HG03159 (cell line): ENCODE data around the gene FATE1.
"Not testable (repeated sequence)": the region's sequence is repeated elsewhere in the genome, so short reads cannot be mapped to it uniquely, and the experiment has no call there.

Experiments
- ATAC-seq: cut with Tn5 transposase; IDR thresholded peaks from one replicate; pipeline ENCODE4 v1.9.1; 2021; ENCODE audit warnings: mild to moderate bottlenecking, moderate library complexity; ENCODE audit not compliant: unreplicated experiment

The FATE1 gene

DNA sequence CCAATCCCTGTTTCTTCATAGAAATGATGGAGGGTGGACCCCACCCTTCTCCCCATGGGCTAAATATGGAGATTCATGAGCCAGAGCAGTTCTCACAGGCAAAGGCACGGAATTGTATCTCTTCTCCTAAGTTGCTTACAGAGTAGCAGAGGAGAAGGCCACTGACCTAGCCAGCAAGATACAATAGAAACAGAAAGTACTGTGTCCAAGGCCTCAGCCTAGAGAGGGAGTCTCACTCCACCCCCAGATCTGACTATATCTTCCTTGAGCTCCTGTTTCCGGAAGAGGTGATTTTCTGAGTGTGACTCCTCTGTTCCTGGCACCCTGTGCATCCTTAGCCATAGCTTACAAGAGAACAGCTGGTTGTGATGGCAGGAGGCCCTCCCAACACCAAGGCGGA lies at the start of gene FATE1:
FATE1 (plus strand) TSS at position 284 of the 400 bp plus-strand sequence; CDS start at position 369, 85 bp downstream.
- no peak for ATAC-seq

- ATAC-seq, result no peak
These were observed 40.6 kb upstream of the FATE1 start for GRCh38 chrX:151675121-151675746.

- no peak for ATAC-seq
These were observed 39.6 kb upstream of the FATE1 start for GRCh38 chrX:151676196-151676595.

- no peak for ATAC-seq
These were observed 35.9 kb upstream of the FATE1 start for GRCh38 chrX:151679798-151680402.

DNA sequence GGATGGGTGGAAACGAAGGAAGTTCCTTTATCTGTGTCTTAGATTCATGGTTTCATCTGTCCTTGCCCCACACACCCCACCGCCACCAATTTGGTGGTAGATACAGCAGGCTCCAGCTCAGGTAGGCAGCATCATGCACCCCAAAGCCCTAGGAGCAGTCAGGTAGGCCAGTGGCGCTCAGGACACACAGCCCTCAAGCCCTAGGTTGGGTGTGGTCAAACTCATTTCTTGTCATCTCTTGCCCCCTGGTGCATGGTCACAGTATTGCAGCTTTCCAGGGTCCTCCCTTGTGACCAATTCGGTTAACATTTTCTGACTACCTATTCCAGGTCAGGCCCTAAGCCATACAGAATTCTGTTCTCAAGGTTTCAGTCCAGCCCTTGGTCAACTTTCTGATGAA lies 35.0 kb upstream of the FATE1 start:
- ATAC-seq, result peak; percentile 92

DNA sequence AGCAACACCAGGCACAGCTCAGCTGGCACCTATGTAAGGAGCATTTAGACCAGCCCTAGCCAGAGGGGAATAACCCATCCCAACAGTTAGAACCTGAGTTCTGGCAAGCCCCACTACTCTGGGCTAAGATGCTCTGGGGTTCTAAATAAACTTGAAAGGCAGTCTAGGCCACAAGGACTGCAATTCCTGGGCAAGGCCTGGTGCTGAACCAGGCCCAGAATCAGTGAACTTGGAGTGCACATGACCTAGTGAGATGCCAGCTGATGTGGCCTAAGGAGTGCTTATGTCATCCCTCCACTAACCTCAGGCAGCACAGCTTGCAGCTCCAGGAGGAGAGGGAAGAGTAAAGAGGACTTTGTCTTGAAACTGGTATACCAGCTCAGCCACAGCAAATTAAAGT lies 28.2 kb upstream of the FATE1 start:
- no peak for ATAC-seq

DNA sequence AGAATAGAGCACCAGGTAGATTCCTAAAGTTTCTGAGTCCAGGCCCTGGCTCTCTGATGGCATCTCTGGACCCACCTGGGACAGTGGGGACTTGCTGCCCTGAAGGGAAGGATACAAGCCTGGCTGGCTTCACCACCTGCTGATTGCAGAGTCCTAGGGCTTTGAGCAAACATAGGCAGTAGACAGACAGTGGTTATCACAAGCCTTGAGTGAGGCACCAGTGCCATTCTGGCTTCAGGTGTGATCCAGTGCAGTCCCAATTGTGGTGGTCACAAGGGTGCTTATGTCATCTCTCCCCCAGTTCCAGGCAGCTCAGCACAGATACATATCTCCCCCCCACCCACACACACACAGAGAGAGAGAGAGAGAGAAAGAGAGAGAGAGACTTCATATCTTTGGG lies 27.1 kb upstream of the FATE1 start:
- no peak for ATAC-seq

GRCh38 chrX:151692825-151693224 lies 23.0 kb upstream of the FATE1 start:
- no peak for ATAC-seq

DNA sequence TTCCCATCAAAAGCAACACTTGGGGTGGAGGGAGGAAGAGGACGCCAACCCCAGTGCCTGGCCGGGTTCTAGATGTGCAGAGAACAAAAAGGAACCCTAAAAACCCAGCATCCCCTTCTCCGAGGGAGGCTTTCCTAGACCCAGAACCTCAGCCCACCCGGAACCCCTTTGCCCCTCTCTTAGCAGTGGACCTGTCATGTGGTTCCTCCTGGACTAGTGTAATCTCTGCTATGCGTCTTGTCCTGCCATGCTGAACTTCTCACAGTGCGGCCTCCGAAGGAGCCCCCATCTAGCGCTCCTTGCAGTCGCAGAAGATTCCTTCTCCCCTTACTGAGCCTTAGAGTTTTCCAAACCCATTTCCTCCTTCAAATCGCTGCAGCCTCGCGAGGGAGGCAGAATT lies 21.7 kb upstream of the FATE1 start:
- ATAC-seq, result no peak

GRCh38 chrX:151694661-151695582 lies 20.9 kb upstream of the FATE1 start, which contains the start of gene PRRG3:
Gene PRRG3 (plus strand): TSS chrX:151695458. CDS start chrX:151698815, 3,357 bp downstream.
- no peak for ATAC-seq

DNA sequence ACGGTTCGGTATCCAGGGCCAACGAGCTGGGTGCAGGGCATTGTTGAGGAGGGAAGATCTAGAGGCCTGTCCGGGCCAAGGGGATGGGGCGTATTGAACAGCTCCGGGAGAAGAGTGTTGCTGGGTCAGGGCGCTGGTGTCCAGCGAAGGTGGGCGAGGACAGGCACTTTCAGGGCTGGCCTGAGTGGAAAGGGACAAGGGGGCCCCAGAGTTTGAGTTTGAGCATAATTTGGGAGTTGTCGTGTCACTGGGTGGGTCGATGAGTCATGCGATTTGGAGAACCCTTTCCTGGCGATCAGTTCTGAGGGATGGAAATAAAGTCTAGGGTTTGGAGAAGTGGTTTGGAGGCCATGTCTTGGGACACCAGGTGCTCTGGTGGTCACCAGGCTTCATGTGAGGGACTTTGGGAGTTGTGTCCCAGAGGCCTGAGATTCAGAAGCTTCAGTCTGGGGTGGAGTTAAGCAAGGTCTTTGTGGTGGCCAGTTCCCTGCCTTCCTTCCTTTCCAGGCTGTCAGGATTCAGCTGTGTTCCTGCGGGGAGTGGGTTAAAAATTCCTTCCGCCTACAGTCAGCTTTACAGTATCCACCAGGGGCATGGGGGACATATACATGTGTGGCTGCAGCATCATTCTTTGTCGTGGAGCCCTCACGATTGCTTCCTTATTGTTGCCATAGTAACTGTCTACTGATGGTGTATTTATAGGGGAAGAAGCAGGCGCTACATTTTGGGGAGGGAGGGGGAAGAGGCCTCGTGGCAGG lies 20.1 kb upstream of the FATE1 start:
- no peak for ATAC-seq

DNA sequence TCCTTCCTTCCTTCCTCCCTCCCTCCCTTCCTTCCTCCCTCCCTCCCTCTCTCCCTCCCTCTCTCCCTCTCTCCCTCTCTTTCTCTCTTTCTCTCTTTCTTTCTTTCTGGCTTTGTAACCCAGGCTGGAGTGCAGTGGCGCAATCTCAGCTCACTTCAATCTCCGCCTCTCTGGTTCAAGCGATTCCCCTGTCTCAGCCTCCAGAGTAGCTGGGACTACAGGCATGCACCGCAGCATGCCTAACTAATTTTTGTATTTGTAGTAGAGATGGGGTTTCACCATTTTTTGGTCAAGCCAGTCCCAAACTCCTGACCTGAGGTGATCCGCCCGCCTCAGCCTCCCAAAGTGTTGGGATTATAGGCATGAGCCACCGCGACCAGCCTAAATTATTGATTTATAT lies 18.8 kb upstream of the FATE1 start:
- not testable (repeated sequence) for ATAC-seq

- no peak for ATAC-seq
These were observed 18.3 kb upstream of the FATE1 start for GRCh38 chrX:151697522-151697921.

DNA sequence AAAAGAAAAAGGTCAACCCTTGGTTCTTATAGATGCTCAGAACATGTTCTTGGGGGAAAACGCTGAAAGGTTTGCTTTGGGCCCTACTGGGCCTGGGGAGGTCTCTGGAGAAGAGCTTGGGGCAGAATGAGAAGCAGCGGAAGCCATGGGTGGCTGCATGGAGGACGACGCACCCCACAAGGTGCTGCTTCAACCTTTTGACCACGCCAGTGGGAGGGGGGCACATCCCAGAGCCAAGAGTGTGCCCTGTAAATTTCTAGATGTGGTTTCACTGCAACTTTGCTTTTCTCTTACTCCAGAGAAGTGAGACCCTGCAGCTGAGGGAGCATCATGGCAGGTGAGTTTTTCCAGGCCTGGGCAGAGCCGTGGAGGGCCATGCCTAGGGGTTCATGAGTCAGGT lies 17.4 kb upstream of the FATE1 start:
- ATAC-seq, result no peak

DNA sequence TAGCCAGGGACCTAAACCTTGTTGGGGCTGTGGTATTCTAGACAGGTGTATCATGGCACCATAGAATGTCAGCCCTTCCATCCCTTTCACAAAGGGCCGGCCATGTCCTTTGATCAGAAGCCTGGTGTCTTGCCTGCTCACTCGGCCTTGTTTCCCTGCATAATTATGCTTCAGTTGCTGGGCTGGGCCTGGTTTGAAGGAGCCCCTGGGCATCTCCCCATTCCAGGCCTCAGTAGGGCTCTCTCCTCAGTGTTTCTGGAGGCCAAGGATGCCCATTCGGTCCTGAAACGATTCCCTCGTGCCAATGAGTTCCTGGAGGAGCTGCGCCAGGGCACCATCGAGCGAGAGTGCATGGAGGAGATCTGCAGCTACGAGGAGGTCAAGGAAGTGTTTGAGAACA lies 16.1 kb upstream of the FATE1 start:
- no peak for ATAC-seq

- no peak for ATAC-seq
These were observed 15.3 kb upstream of the FATE1 start for GRCh38 chrX:151700581-151700980.

GRCh38 chrX:151701071-151701470 lies 14.8 kb upstream of the FATE1 start:
- no peak for ATAC-seq

- ATAC-seq, result no peak
These were observed 14.3 kb upstream of the FATE1 start for GRCh38 chrX:151701531-151701930.

DNA sequence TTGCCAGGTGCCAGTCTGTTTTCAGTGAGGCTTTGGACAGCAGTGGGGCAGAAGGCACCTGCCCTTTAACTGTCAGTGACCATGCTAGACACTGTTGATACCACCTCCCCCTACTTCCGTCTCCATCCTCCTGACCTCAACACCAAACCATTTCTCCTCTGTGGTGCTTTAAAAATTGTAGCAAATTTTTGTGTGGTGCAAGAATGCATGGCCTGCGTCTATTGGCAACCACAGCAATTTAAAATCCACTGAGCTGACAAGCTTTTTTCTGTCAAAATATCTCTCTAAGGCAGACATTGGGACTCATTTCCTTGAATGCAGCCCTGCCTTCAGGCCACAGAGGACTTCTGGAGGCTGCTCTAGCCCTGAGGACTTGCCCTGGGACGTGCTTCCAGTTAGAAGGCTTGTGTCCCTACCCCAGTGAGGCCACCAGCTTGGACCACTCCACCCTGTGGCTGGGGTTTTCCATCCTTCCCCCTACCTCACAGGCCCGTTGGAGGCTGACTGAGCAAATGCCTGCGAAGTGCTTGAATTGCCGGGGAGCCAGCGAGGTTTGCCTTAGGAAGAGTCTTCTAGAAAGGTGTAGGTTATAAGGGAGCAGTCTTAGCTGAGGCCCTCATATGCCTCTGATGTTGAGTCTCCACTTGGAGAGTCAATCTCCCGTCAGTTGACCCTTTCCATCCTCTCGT lies 13.7 kb upstream of the FATE1 start:
- no peak for ATAC-seq

- ATAC-seq, result no peak
These were observed 13.0 kb upstream of the FATE1 start for GRCh38 chrX:151702741-151703340.
